OCI-LY7 (cell line): ENCODE measurements around the gene RCHY1.

Experiments used
- CTCF ChIP-seq: fragments of 200-600 bp; sonication (generic); conservative IDR thresholded peaks from 2 replicates; pipeline ENCODE4 v1.5.1; 2014; ENCODE audit warnings: mild to moderate bottlenecking, antibody characterized with exemption, low read length, moderate library complexity, mixed read lengths
- EZH2phosphoT487 ChIP-seq: fragments of 200-600 bp; sonication (generic); IDR thresholded peaks from 2 replicates; pipeline ENCODE4 v1.6.1; 2018; ENCODE audit warnings: low read depth, borderline replicate concordance, mild to moderate bottlenecking, mixed run types, antibody characterized with exemption, low read length, moderate library complexity, mixed read lengths

- no peak for TF ChIP-seq EZH2phosphoT487
- no peak for TF ChIP-seq CTCF
These were observed 47.6 kb upstream of the RCHY1 start for GRCh38 chr4:75561789-75562188.
